ENCODE measurements around the gene VPS4A. TPM values are rescaled to one million over a fixed set of nuclear protein-coding genes. Genes with fewer than 3 reads are reported as not detected.

VPS4A gene
- polyA plus RNA-seq, 3 donors = 18.2 to 25.7 (median 21.8) TPM

DNA sequence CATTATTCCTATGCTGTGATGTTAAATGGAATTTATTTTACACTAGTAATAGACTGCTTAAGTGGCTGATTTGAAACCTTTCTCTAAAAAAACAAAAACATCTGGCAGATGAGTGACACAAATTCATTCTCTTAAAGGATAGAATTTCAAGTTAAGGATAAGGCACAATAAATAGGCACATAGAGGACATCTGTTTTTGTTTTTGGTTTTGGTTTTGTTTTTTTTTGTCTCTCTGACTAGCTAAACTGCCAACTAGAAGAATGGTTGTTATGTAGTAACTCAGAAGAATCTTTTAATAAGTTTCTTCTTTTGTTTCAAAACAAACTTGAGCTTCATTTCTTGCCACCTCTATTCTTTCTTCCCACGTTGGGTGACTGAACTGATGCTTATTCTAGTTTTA lies 5.1 kb upstream of the VPS4A start:
- H3K79me2 ChIP-seq (ENCODE audit: insufficient read depth, low read length) = no peaks in the 10 kb centered on the region
- Mint-ChIP-seq H3K27me3 (ENCODE audit: low read depth in 3 of 3) (peaks cover 3 to 16% (median 12%) of the 10 kb centered on the region in 3 donors), H3K4me3 (no peak overlapping the region), H3K36me3 (peaks cover 4 to 9% of the 10 kb centered on the region in 2 donors), H3K27ac (no peak overlapping the region), H3K9me3 (no peaks in the 10 kb centered on the region), H3K4me1 (peaks cover 8% of the 10 kb centered on the region)
- no peaks in the 10 kb centered on the region for H3K9me3 ChIP-seq (replicated peaks in 1 of 2; ENCODE audit: control insufficient read depth in 1 of 2, insufficient read depth in 1 of 2, low read length in 2 of 2)
- no peak overlapping the region for H3K27ac ChIP-seq (ENCODE audit: low read depth in 1 of 2, low read length in 2 of 2)
- H3K36me3 ChIP-seq (replicated peaks in 1 of 2; ENCODE audit: control insufficient read depth in 1 of 2, insufficient read depth in 2 of 2, low read length in 2 of 2) = no peaks in the 10 kb centered on the region
- intact Hi-C loops (cut with micrococcal nuclease) = no loop called here
- no peaks in the 10 kb centered on the region for H3K27me3 ChIP-seq (ENCODE audit: control insufficient read depth in 2 of 2, insufficient read depth in 2 of 2, low read length in 2 of 2)
- H3K4me2 ChIP-seq (replicated peaks; ENCODE audit: extremely low read depth, low read length, poor library complexity, severe bottlenecking) = no peak overlapping the region
- WGBS (ENCODE audit: insufficient coverage) = no CpG with 5 or more reads among the region's 1 CpG
- peaks cover 5% of the 10 kb centered on the region in 2 donors for H3K4me1 ChIP-seq (ENCODE audit: control insufficient read depth in 1 of 2, insufficient read depth in 2 of 2, low read length in 2 of 2)
- H4K20me1 ChIP-seq (ENCODE audit: insufficient read depth, low read length) = no peaks in the 10 kb centered on the region
- no peak overlapping the region for H2AFZ ChIP-seq (ENCODE audit: insufficient read depth, low read depth, low read length, poor library complexity, severe bottlenecking)
- no peak overlapping the region for H3K9ac ChIP-seq (ENCODE audit: insufficient read depth, low read length, poor library complexity, severe bottlenecking)
- no peak overlapping the region for H3K4me3 ChIP-seq (replicated peaks in 1 of 3; ENCODE audit: low read depth in 2 of 3, low read length in 3 of 3)
- TF ChIP-seq, protein P1, sequence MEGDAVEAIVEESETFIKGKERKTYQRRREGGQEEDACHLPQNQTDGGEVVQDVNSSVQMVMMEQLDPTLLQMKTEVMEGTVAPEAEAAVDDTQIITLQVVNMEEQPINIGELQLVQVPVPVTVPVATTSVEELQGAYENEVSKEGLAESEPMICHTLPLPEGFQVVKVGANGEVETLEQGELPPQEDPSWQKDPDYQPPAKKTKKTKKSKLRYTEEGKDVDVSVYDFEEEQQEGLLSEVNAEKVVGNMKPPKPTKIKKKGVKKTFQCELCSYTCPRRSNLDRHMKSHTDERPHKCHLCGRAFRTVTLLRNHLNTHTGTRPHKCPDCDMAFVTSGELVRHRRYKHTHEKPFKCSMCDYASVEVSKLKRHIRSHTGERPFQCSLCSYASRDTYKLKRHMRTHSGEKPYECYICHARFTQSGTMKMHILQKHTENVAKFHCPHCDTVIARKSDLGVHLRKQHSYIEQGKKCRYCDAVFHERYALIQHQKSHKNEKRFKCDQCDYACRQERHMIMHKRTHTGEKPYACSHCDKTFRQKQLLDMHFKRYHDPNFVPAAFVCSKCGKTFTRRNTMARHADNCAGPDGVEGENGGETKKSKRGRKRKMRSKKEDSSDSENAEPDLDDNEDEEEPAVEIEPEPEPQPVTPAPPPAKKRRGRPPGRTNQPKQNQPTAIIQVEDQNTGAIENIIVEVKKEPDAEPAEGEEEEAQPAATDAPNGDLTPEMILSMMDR (IDR thresholded peaks at IDR 0.05) = no peak
- no peak for DNase-seq

DNA sequence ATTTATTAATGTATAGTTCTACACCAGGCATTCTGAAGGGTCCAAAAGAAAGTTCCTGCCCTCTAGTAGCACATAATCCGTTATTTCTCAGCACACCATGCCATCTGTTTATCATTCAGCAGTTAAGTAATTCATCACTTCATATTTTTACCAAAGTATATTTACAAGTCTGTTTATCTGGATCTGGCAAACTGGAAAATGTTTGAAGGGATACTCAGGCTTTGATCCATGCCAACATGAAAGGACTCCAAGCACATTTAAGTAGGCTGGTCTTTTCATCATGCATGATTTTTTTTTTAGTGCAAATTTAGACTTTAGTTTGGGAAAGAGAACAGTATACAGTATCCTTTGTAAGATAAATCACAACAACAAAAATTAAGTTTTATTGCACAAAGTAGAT lies 4.1 kb upstream of the VPS4A start:
- no peak overlapping the region for H3K4me2 ChIP-seq (replicated peaks; ENCODE audit: extremely low read depth, low read length, poor library complexity, severe bottlenecking)
- no peak overlapping the region for H3K9ac ChIP-seq (ENCODE audit: insufficient read depth, low read length, poor library complexity, severe bottlenecking)
- TF ChIP-seq, protein P1 (IDR thresholded peaks at IDR 0.05) = no peak
- Mint-ChIP-seq H3K27me3 (ENCODE audit: low read depth in 3 of 3) (peaks cover 3 to 16% (median 8%) of the 10 kb centered on the region in 3 donors), H3K36me3 (peaks cover 3 to 6% of the 10 kb centered on the region in 2 donors), H3K4me3 (no peak overlapping the region), H3K4me1 (peaks cover 9% of the 10 kb centered on the region), H3K27ac (no peak overlapping the region), H3K9me3 (no peaks in the 10 kb centered on the region)
- peaks cover 5% of the 10 kb centered on the region for H4K20me1 ChIP-seq (ENCODE audit: insufficient read depth, low read length)
- WGBS (ENCODE audit: insufficient coverage) = no CpG with 5 or more reads among the region's 1 CpG
- no peak overlapping the region for H2AFZ ChIP-seq (ENCODE audit: insufficient read depth, low read depth, low read length, poor library complexity, severe bottlenecking)
- DNase-seq = no peak
- no peak overlapping the region for H3K4me3 ChIP-seq (replicated peaks in 1 of 3; ENCODE audit: low read depth in 2 of 3, low read length in 3 of 3)
- H3K36me3 ChIP-seq (replicated peaks in 1 of 2; ENCODE audit: control insufficient read depth in 1 of 2, insufficient read depth in 2 of 2, low read length in 2 of 2) = no peaks in the 10 kb centered on the region
- no peaks in the 10 kb centered on the region for H3K27me3 ChIP-seq (ENCODE audit: control insufficient read depth in 2 of 2, insufficient read depth in 2 of 2, low read length in 2 of 2)
- peaks cover 8% of the 10 kb centered on the region for H3K79me2 ChIP-seq (ENCODE audit: insufficient read depth, low read length)
- intact Hi-C loops (cut with micrococcal nuclease) = no loop called here
- H3K27ac ChIP-seq (ENCODE audit: low read depth in 1 of 2, low read length in 2 of 2) = no peak overlapping the region
- peaks cover 9 to 10% of the 10 kb centered on the region in 2 donors for H3K4me1 ChIP-seq (ENCODE audit: control insufficient read depth in 1 of 2, insufficient read depth in 2 of 2, low read length in 2 of 2)
- H3K9me3 ChIP-seq (replicated peaks in 1 of 2; ENCODE audit: control insufficient read depth in 1 of 2, insufficient read depth in 1 of 2, low read length in 2 of 2) = no peaks in the 10 kb centered on the region

All from CD14-positive monocyte (primary cell).